NCI-H146 treated with DMSO at 0.1 percent for 48 hours (cell line): ENCODE results near the gene HSD11B1.

ENCODE experiments used
- DNase-seq: peaks from one replicate; lab custom pipeline; 2025; ENCODE audit not compliant: unreplicated experiment; lab: John Stamatoyannopoulos, UW

The HSD11B1 gene

DNA sequence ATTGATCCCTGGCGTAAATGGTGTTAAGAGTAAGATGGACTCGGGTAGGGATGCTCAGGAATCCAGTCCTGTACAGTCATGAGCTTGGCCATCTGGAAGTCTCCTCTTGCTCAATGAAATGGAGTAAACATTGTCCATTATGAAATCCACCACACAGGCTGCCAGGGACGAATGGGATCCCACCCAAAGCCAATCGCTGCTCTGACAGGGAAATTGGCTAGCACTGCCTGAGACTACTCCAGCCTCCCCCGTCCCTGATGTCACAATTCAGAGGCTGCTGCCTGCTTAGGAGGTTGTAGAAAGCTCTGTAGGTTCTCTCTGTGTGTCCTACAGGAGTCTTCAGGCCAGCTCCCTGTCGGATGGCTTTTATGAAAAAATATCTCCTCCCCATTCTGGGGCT lies at the start of gene HSD11B1:
Gene HSD11B1, plus strand, starts transcription at position 263 of the 400 bp plus-strand sequence. Its CDS starts 97 bp downstream, at position 360.
- DNase-seq: no peak

DNA sequence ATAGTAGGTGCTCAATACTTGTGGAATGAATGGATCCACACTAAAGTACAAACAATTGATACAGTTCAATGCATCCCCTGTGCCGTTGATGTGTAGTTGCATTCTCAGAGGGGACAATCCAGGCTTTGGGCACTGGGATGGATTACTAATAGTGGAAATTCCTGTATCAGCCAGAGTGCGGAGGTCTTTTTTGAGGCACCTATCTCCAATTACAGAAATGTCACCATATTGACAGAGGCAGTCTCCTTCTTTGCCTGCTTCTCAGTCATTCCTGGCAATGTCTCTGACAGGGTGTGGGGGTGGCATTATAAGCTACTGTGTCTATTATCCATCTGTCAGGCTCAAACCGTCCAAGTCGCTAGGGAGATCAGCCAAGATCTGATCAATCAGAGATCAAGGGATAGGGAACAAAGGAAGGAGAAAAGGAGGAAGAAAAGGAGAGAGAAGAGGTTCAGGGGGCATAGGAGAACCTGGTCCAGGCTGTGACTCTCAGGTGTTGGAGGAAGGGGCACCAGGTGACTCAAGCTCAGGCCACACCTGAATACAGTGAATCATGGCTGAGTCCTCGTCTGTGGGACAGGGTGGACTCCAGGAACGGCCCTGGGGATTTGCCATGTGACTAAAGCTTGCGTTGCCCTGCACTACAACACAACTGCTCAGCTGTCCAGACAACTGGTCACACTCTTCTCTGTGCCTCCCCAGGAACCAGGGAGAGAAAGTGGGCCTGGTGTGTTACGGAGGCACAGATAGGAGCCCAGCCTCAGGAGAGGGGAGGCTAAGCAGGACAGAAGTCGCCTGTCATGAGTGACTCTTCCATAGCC lies 49.0 kb upstream of the HSD11B1 start:
- no peak for DNase-seq

DNA sequence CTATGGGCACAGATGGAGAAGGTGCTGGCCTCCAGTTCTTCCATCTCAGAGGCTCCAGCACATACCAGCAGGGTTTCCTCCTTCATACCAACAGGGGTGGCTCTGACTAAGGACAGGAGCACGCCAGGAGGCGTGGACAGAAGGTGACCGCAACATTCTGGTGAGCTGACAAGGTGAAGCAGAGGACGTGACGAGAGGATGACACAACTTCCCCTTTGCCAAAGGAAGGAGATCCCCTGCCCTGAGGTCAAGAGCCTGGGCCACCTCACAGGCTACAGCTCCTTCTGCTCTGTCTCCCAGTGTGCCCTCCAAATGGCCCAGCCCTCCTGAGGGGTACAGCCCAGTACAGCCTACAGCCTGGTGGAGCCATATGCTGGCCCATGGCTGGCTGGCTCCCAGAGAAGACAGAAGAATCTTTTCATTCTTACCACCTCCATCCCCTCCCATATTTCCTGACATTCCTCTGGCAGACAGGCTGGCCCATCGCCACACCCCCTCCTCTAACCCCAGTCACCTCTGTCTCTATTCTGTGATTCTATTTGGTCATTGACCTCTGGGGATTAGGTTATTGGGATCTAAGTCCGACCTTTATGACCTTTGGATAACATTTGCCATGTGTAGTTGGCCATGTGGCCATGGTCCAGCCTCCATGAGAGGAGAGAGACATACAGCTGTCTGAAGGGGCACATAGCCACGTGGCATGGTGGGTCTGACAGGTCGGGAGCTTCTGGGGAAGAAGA lies 47.3 kb upstream of the HSD11B1 start:
- no peak for DNase-seq

DNA sequence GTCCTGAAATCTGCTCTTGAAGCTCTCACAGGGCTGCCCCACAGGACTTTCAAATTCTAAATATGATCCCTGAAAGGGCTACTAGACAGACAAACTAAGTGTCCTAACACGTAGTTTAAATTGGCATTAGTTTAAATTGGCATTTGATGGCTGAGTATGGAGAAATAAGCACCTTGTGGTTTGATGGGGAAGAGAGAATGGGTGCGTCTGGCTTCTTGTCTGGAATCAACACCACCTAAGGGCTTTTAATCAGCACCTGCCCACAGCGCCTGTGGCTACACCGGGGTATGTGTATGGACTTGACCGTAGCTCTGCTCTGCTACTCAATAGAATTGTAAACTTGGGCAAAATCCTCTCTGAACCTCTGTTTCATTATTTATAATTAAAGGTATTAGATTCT lies 46.7 kb upstream of the HSD11B1 start:
- DNase-seq: no peak

DNA sequence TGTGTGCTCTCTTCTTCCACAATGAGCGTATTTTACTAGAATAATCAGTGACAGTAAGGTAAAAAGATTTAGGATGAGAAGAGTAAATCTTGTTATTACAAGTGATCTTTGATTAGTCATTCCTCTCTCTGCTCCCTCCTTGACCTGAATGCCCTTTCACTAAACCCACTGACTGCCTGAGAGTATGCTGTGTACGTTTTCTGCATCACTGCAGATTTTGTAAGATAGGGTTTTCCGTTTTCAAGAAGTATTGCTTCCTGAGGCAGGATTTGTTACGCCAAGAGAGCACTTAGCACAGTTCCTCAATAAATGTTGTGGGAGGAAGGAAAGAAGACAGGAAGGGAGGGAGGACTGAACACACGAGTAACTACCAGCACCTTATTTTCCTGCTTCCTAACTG lies 44.7 kb upstream of the HSD11B1 start:
- DNase-seq: no peak

DNA sequence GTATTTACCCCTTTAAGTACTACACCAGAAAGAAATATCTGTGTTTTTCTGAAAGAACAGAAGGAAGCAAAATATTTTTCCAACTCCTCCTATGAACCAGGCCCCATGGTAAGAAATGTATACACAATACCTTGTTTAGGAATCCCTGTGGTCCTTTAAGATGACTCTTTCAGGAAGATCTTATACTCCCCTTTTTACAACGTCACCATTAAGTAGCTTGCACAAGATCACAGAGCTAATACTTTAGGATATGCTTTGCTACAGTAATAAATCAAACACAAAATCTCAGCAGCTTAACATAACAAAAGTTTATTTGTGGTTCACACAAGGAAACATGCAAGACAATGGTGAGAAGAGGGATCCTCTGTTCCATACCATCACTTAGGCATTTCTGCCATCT lies 43.6 kb upstream of the HSD11B1 start:
- no peak for DNase-seq

DNA sequence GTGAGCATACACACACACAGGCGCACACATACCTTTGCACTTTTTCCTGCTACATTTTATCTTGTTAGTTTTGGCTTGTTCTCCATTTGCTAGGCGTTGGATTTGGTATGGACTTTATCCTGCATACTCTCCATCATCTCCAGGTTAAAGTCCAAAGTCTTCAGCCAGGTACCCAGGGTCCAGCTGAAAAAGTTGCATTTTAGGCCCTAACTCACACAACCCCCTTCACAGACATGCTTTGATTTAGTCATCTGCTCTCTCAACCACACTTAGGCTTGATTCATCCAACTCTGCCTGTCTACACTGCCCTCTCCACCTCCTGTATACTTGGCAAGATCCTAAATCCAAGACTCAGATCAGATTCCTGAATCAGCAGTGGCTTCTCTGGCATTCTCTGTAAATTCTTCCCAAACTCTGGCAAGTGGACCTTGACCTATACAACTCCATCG lies 41.7 kb upstream of the HSD11B1 start:
- DNase-seq: no peak

DNA sequence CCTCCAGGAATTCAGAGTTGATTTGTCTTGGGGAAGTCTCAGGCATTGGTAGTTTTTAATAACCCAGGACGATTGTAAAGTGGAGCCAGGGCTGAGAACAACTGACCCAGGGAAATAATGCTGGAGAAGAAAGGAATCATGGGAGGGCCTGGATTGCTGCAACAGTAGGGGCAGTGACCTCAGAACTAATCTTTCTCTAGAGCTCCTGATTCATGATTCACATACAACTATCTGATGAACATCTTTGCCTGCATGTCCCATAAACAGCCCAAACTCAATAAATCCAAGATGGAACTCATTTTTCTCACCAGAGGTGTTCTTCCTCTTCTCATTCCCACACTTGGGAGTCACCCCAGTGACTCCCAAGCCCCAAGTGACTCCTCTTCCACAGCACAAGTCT lies 37.5 kb upstream of the HSD11B1 start:
- DNase-seq: no peak

DNA sequence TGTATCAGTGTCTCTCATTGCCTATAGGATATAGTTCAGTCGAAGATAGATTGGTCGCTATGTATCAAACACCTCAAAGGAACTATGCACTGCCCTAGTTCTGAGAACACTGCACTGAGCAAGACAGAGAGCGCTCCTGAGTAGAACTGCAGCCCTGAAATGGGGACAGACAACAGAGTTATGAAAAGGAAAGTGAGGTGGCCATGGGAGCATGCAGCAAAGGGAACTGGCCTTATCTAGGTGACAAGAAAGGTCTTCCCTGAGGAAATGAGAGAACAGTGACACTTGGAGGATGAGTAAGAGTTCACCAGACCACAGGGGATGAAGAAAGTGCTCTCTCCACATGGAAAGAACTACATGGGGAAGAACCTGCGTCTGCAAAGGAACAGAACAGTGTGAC lies 36.9 kb upstream of the HSD11B1 start:
- DNase-seq: no peak

DNA sequence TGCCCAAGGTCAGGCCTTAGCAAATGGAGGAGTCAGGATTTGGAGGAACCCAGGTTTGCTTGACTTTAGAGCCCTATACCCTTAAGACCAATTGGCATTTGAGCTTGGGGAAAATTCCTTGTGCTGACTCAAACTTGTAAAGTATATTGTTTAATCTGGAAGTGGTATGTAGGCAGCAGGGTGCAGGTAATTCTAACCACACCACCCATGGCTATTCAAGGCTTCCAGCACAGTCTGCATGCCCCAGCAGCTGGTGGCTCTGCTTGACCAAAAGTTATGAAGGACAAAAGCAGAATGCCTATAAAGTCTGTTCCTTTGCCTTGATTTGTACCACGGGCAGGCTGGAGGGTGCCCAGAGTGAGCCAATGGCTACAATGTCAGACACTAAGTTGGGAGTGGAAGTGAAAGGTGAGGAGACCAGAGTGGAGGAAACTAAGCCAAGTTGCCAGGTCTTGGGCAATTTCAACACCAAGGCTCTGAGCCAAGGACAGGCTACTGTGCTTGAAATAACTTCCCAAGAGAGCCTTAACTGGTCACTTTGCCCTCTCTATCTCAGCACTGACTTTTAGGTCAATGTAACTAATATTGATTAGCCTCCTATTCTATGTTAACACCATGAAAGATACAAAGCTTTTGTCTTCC lies 34.1 kb upstream of the HSD11B1 start:
- no peak for DNase-seq

DNA sequence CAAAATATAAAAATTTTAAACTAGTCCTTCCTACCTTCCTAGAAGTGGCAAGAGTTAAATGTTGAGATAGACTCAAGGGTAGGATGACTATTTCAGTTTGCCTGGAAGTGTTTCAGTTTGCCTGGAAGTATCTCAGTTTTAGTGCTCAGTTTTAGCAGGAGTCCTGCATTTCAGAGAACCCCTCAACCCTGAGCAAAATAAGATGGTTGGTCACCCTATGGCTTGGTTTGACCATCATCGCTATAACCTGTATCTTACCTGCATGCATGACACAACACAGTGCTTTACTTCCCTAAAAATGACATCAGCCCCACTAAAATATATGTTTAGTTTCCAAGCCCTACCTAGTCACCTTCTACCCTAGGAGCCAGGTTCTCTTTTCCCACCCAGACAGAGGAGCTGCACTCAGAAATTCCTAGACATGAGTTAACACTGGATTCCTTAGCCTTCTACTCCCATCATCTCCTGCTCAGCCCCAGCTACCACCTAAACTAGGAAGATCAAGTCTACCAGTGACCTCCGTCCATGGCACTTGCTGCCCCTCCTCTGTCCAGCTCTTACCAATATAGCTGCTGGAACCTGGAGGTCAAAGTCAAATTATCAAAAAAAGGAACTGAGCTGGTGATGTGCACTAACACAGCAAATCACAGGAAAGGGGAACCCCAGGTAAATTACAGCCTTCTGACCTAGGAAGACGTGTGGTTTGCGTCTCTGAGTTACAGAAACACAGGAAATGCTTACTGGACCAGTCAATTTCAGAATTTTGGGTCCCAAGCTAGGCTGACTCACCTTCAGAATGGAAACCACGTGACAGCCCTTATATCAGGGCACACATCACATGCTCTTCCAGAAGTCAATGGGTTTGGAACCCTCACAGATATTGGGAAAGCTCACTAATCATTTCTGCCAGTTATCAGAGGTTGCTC lies 31.7 kb upstream of the HSD11B1 start:
- no peak for DNase-seq

DNA sequence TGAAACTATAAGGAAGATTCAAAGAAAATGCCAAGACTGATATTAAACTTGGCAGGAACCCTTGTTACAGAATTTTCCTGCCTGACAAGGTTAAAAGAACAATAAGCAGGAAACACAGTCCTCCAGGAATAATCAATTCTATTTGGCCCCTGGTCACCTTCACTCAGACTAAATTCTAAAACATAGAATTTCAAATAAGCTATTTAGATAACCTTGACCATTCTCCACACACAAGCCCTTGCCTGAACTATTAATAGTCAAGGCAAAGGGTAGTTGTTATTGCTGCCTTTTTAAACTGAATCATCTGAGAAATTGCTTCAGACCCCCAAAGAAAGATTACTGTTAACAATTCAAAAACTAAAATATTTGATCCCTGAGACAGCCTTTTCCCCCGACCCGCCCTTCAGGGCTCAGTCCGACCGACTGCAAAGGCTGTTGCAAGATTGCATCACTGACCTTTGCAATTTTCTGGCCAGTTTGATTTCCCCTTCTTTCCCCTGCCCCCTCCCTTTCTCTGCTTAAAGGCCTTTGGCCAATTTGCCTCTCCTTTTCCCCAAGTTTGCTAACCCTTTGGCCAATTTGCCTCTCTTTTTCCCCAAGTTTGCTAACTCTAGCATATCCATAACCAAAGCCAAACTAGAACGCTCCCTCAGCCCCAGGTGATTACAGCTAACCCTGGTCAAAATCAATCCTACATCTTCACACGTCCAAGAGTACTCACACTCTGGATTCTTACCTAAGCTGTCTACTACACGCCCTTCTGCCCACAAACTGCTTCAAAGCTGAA lies 30.8 kb upstream of the HSD11B1 start:
- DNase-seq: no peak

DNA sequence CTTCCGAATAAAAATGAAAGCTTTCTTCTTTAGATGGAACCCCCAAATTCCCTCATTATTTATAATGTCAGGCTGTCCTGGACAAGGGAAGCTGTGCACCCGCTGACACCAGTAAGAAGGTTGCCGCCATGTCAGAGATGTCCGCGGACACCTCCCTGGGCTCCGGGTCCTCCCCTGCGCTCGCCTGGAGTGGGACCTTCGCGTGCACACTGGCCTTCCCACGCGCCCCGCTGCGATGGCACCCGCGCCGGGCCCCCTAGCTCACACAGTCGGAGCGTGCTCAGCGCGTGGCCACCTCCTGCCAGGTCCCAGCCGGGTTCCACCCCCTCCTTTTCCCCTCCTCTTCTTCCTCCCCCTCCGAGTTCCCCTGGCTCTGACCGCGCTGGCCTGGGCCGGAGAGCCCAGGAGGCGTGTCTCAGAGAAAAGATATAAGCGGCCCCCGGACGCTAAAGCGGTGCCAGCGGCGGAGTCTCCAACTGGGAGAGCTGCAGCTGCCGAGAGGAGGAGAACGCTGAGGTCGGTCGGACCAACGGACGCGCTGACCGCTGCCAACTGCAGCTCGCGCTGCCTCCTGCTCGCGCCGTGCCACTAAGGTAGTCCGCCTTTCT lies 29.6 kb upstream of the HSD11B1 start, which contains the start of gene G0S2:
Gene G0S2, plus strand, starts transcription at position 456 of the 608 bp plus-strand sequence. CDS start 273 bp downstream, outside the sequence.
- DNase-seq: no peak

DNA sequence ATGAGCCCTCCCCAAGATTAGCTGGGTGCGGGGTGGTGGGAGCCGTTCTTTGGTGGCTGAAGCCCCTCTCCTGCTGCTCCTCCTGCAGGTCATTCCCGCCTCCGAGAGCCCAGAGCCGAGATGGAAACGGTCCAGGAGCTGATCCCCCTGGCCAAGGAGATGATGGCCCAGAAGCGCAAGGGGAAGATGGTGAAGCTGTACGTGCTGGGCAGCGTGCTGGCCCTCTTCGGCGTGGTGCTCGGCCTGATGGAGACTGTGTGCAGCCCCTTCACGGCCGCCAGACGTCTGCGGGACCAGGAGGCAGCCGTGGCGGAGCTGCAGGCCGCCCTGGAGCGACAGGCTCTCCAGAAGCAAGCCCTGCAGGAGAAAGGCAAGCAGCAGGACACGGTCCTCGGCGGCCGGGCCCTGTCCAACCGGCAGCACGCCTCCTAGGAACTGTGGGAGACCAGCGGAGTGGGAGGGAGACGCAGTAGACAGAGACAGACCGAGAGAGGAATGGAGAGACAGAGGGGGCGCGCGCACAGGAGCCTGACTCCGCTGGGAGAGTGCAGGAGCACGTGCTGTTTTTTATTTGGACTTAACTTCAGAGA lies 29.0 kb upstream of the HSD11B1 start:
- DNase-seq: no peak

DNA sequence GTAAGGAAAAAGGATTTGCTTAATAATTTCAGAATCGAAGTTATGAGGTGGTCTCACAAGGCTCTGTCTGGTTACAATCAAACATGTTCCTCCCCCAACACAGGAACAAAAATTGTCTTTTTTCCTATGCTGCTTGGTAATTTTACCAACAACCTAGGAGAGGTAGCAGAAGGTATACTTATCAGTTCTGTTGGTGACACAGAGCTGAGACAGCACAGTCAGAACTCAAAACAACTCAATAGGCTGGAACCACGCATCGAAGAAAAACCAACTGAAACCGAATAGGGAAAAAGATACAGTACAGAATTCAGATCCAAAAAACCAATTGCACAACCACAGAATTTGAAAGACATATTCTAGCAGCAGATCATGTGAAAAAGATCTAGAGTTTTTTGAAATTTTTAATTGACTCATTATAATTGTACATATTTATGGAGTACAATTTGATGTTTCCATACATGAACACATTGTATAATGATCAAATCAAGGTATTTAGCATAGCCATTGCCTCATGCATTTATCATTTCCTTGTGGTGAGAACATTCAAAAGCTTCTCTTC lies 25.6 kb upstream of the HSD11B1 start:
- DNase-seq: no peak

DNA sequence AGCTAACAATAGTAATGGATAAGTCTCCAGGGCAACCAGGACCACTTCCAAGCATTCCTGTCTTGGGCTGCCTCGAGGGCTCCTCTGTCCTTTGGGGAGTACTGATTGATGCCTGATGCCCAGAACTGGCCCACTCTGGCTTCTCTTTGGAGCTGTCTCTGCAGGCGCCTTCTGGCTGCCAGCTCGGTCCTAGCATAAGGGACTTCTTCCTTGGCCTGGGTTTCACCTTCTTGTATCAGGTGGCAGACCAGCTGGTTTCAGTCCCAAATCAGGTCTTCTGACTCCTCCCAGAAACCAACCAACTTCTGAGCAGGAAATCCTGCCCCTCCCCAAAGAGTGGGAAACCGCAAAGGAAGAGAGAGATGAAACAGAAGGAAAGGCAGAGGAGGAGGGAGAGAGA lies 18.8 kb upstream of the HSD11B1 start:
- no peak for DNase-seq

DNA sequence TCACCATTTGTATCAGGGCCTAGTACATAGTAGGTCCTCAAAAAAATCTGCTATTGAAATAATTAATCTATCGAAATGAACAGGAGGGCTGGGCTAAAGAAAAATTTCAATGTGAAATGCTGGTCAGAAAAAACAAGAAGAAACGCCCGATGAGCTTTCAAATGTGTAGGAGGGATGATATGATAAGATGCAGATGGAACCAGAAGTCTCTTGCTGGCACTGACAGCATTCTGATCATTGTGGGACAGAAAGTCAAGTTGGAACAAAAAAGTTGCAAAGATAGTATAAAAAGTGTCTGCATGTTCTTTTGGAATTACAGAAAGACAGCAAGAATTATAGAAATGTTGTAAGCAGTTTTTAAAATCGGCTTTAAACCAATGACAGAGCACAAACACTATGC lies 18.3 kb upstream of the HSD11B1 start:
- no peak for DNase-seq

DNA sequence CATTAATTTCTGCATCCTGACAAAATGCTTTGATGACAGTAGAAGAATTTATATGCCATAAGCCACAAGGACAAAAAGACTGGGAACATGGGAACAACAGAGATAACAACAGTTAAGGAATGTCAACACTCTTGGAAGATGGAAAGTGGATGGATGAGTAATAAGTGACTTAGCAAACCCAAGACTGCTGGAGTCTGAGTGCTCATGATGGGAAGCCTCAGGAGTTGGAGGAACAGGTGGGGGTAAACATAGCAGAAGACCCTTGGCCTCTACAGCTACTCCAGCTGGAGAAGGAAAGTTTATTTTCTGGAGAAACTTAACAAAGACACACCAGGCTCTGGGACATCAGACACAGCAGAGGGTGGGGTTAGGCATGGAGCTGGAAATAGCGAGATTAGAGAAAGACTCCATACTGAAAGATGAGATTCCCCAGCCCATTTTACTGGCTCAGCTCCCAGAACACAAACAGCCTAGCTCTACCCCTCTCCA lies 15.9 kb upstream of the HSD11B1 start:
- DNase-seq: no peak

DNA sequence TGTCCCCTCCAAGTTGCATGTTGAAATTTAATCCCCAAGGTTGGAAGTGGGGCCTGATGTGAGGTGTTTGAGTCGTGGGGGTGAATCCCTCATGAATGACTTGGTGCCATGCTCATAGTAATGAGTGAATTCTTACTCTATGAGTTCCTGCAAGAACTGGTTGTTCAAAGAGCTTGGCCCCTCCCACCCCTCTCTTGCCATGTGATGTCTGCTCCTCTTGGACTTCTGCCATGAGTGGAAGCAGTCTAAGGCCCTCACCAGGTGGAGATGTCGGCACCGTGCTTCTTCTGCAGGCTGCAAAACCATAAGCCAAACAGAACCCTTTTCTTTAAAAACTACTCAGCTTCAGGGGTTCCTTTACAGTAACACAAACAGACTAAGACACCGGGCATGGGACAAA lies 15.2 kb upstream of the HSD11B1 start:
- no peak for DNase-seq
